Embryonic facial prominence (tissue), 1 donor: ENCODE measurements around the gene SLC24A3.
A peak's percentile ranks its signal among the peaks of the same experiment; 100 is the strongest.

Experiments
- DNase-seq: peaks from one replicate; pipeline ENCODE4 v3.0.0-alpha.2; 2016; ENCODE audit errors: extremely low spot score

SLC24A3 gene

GRCh38 chr20:19212469-19212815 is at the start of gene SLC24A3:
TSS of gene SLC24A3 (plus strand) at chr20:19212642.
- no peak for DNase-seq

GRCh38 chr20:19170148-19170547 is 42.3 kb upstream of the SLC24A3 start:
- DNase-seq: no peak

- DNase-seq: no peak
These were observed 39.8 kb upstream of the SLC24A3 start for GRCh38 chr20:19172637-19173036.

- no peak for DNase-seq
These were observed 35.9 kb upstream of the SLC24A3 start for GRCh38 chr20:19176470-19177052.

GRCh38 chr20:19181552-19181951 is 30.9 kb upstream of the SLC24A3 start:
- no peak for DNase-seq

GRCh38 chr20:19185083-19185482 is 27.4 kb upstream of the SLC24A3 start:
- no peak for DNase-seq

- DNase-seq: no peak
These were observed 19.1 kb upstream of the SLC24A3 start for GRCh38 chr20:19193349-19193748.

- no peak for DNase-seq
These were observed 6.5 kb upstream of the SLC24A3 start for GRCh38 chr20:19205981-19206396.

- DNase-seq: no peak
These were observed 4.9 kb upstream of the SLC24A3 start for GRCh38 chr20:19207541-19207940.

GRCh38 chr20:19210391-19211155 is 1.9 kb upstream of the SLC24A3 start:
- DNase-seq: peak; percentile 15

GRCh38 chr20:19211252-19211651 is 1.2 kb upstream of the SLC24A3 start:
- no peak for DNase-seq

GRCh38 chr20:19211661-19212468 is 577 bp upstream of the SLC24A3 start:
- no peak for DNase-seq

GRCh38 chr20:19212821-19213502 is 520 bp downstream of the SLC24A3 start:
- DNase-seq: peak; percentile 58

- DNase-seq: no peak
These were observed 1.6 kb downstream of the SLC24A3 start for GRCh38 chr20:19213946-19214490.

- no peak for DNase-seq
These were observed 6.0 kb downstream of the SLC24A3 start for GRCh38 chr20:19218411-19218810.

- DNase-seq: no peak
These were observed 10.1 kb downstream of the SLC24A3 start for GRCh38 chr20:19222520-19223040.

GRCh38 chr20:19223640-19224039 is 11.2 kb downstream of the SLC24A3 start:
- no peak for DNase-seq

GRCh38 chr20:19231359-19232035 is 19.1 kb downstream of the SLC24A3 start:
- DNase-seq: no peak

- DNase-seq: no peak
These were observed 20.8 kb downstream of the SLC24A3 start for GRCh38 chr20:19232997-19233794.

- DNase-seq: no peak
These were observed 24.1 kb downstream of the SLC24A3 start for GRCh38 chr20:19236371-19237055.
